Astrocyte of the cerebellum (primary cell): ENCODE measurements around the gene ELL2.

Experiments used
- DNase-seq: peaks from one replicate; pipeline ENCODE4 v3.0.0-alpha.2; 2011; ENCODE audit warnings: low read depth
- H3K4me3 ChIP-seq: 2 replicates; pipeline ENCODE4 v1.5.1; 2011; ENCODE audit warnings: mild to moderate bottlenecking, low read depth, low read length, moderate library complexity
- CTCF ChIP-seq: IDR thresholded peaks from 2 replicates; pipeline ENCODE4 v1.5.1; 2012; ENCODE audit warnings: low read length, low read depth, moderate library complexity, mild to moderate bottlenecking; ENCODE audit errors: missing control alignments
- in situ Hi-C: cut with HindIII; loops from 2 replicates; pipeline ENCODE4 v1.10.0; 2017; ENCODE audit warnings: low sequenced_read_pairs

The ELL2 gene

GRCh38 chr5:95938347-95938746 lies 23.3 kb downstream of the ELL2 start:
- no peak for TF ChIP-seq CTCF
- no peak overlapping the region for H3K4me3 ChIP-seq
- in situ Hi-C loops = no loop called here
- DNase-seq = no peak

GRCh38 chr5:95937607-95938152 lies 24.0 kb downstream of the ELL2 start:
- in situ Hi-C loops = no loop called here
- no peak for DNase-seq
- no peak overlapping the region for H3K4me3 ChIP-seq
- TF ChIP-seq CTCF = no peak

- in situ Hi-C loops = no loop called here
- TF ChIP-seq CTCF = no peak
- no peak overlapping the region for H3K4me3 ChIP-seq
- no peak for DNase-seq
Observed at GRCh38 chr5:95936812-95937397, 24.7 kb downstream of the ELL2 start.

- no peak overlapping the region for H3K4me3 ChIP-seq
- in situ Hi-C loops = no loop called here
- no peak for TF ChIP-seq CTCF
- DNase-seq = no peak
Observed at GRCh38 chr5:95935553-95936100, 26.0 kb downstream of the ELL2 start.

GRCh38 chr5:95934207-95934804 lies 27.3 kb downstream of the ELL2 start:
- H3K4me3 ChIP-seq = no peak overlapping the region
- no peak for DNase-seq
- no peak for TF ChIP-seq CTCF
- in situ Hi-C loops = no loop called here

- TF ChIP-seq CTCF = no peak
- H3K4me3 ChIP-seq = no peak overlapping the region
- no peak for DNase-seq
- in situ Hi-C loops = no loop called here
Observed at GRCh38 chr5:95932941-95933340, 28.7 kb downstream of the ELL2 start.
